ENCODE data around the gene ATCAY. TPM values are rescaled to one million over a fixed set of nuclear protein-coding genes. Genes with fewer than 3 reads are reported as not detected.
A peak's percentile ranks its signal among the peaks of the same experiment; 100 is the strongest.

ATCAY gene
- polyA plus RNA-seq, 3 donors = not detected

DNA sequence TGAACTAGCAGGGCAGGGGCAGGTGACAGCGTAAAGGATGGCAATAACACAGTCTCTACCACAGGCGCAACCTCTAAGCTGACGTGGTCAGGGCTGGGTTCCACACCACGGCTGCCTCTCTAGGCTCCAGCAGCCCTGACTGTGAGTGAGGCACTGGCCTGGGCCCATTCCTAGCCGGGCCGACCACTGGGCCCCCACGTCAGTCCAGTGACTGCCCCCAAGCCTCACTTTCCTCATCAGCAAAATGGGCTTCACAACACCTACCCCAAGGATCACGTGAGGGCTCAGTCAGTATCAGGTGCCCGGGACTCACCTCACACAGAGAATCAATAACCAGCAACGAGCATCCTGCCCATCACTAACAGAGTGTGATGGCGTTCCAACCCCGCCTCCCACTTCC lies 16.8 kb upstream of the ATCAY start:
- no peak overlapping the region for H3K27ac Mint-ChIP-seq

DNA sequence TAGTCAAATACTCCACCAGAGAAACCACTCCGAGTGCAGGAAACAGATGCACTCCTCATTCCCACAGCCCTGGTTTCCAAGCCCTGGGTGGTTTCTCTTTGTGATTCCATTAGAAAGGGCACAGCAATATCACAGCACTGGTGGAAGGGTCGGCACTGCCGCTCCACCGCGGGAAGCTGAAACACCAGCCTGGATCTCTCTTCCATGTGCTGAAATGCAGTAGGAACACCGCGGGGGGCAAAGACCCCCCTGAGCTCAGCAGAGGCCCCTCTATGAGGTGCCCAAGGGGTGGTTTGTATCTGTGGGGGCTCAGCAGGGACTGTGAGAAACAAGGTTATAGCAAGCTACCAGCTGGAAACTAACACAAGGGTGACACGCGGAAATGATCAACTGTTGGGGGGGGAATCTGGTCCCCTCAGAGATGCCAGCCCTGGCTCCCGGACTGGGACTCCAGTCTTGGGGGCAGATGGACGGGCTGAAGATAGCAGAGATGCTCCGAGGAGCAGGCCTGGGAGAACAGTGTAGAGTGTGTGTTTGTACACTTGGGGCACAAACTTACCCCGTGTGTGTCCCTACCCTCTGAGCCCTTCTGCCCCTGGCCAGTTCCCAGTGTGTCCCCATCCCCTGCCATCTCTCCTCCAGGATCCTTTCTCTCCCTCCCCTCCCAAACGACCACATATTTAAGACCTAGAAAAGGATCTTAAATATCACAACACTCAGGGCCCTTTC lies 13.4 kb upstream of the ATCAY start:
- intact Hi-C loops (cut with micrococcal nuclease) = no loop called here
- Histone ChIP-seq H3K4me3 (replicated peaks in 1 of 3; ENCODE audit: low read depth in 2 of 3, low read length in 3 of 3) (no peak overlapping the region), H3K9ac (ENCODE audit: insufficient read depth, low read length, poor library complexity, severe bottlenecking) (no peak overlapping the region), H3K27me3 (ENCODE audit: control insufficient read depth in 2 of 2, insufficient read depth in 2 of 2, low read length in 2 of 2) (peaks cover 11 to 47% of the 10 kb centered on the region in 2 donors), H3K4me1 (ENCODE audit: control insufficient read depth in 1 of 2, insufficient read depth in 2 of 2, low read length in 2 of 2) (no peaks in the 10 kb centered on the region), H3K9me3 (replicated peaks in 1 of 2; ENCODE audit: control insufficient read depth in 1 of 2, insufficient read depth in 1 of 2, low read length in 2 of 2) (peaks cover 11 to 14% of the 10 kb centered on the region in 2 donors), H3K27ac (ENCODE audit: low read depth in 1 of 2, low read length in 2 of 2) (no peak overlapping the region), H3K36me3 (replicated peaks in 1 of 2; ENCODE audit: control insufficient read depth in 1 of 2, insufficient read depth in 2 of 2, low read length in 2 of 2) (no peaks in the 10 kb centered on the region), H3K79me2 (ENCODE audit: insufficient read depth, low read length) (no peaks in the 10 kb centered on the region), H3K4me2 (replicated peaks; ENCODE audit: extremely low read depth, low read length, poor library complexity, severe bottlenecking) (no peak overlapping the region), H4K20me1 (ENCODE audit: insufficient read depth, low read length) (no peaks in the 10 kb centered on the region), H2AFZ (ENCODE audit: insufficient read depth, low read depth, low read length, poor library complexity, severe bottlenecking) (no peak overlapping the region)
- Mint-ChIP-seq H3K9me3 (peaks cover 8 to 31% (median 18%) of the 10 kb centered on the region in 7 donors), H3K27me3 (ENCODE audit: low read depth in 3 of 3) (peaks cover 40 to 60% (median 54%) of the 10 kb centered on the region in 3 donors), H3K36me3 (peaks cover 6 to 12% of the 10 kb centered on the region in 2 donors), H3K4me1 (no peaks in the 10 kb centered on the region), H3K4me3 (peak overlapping the region in 1 of 2 donors; percentile 74), H3K27ac (peak overlapping the region in 1 of 7 donors; percentile 11)
- no peak for DNase-seq
- WGBS (ENCODE audit: insufficient coverage) = 50% methylated on average over 10 of the region's 14 CpGs
- TF ChIP-seq, protein P1, sequence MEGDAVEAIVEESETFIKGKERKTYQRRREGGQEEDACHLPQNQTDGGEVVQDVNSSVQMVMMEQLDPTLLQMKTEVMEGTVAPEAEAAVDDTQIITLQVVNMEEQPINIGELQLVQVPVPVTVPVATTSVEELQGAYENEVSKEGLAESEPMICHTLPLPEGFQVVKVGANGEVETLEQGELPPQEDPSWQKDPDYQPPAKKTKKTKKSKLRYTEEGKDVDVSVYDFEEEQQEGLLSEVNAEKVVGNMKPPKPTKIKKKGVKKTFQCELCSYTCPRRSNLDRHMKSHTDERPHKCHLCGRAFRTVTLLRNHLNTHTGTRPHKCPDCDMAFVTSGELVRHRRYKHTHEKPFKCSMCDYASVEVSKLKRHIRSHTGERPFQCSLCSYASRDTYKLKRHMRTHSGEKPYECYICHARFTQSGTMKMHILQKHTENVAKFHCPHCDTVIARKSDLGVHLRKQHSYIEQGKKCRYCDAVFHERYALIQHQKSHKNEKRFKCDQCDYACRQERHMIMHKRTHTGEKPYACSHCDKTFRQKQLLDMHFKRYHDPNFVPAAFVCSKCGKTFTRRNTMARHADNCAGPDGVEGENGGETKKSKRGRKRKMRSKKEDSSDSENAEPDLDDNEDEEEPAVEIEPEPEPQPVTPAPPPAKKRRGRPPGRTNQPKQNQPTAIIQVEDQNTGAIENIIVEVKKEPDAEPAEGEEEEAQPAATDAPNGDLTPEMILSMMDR (IDR thresholded peaks at IDR 0.05) = no peak

More for the DNA sequence above, 16.8 kb upstream of the ATCAY start:
- 82% methylated on average over 4 of the region's 12 CpGs for WGBS (ENCODE audit: insufficient coverage)
- no peaks in the 10 kb centered on the region for H3K79me2 ChIP-seq (ENCODE audit: insufficient read depth, low read length)
- no peak overlapping the region for H3K4me3 ChIP-seq (replicated peaks in 1 of 3; ENCODE audit: low read depth in 2 of 3, low read length in 3 of 3)
- TF ChIP-seq, protein P1 (IDR thresholded peaks at IDR 0.05) = no peak
- H3K9me3 Mint-ChIP-seq = peaks cover 0 to 14% (median 5%) of the 10 kb centered on the region in 7 donors
- no peaks in the 10 kb centered on the region for H4K20me1 ChIP-seq (ENCODE audit: insufficient read depth, low read length)
- H3K27ac ChIP-seq (ENCODE audit: low read depth in 1 of 2, low read length in 2 of 2) = no peak overlapping the region
- DNase-seq = no peak
- H3K9me3 ChIP-seq (replicated peaks in 1 of 2; ENCODE audit: control insufficient read depth in 1 of 2, insufficient read depth in 1 of 2, low read length in 2 of 2) = peaks cover 0 to 2% of the 10 kb centered on the region in 2 donors
- no peak overlapping the region for H3K4me2 ChIP-seq (replicated peaks; ENCODE audit: extremely low read depth, low read length, poor library complexity, severe bottlenecking)
- no peaks in the 10 kb centered on the region for H3K36me3 ChIP-seq (replicated peaks in 1 of 2; ENCODE audit: control insufficient read depth in 1 of 2, insufficient read depth in 2 of 2, low read length in 2 of 2)
- peaks cover 7 to 30% of the 10 kb centered on the region in 2 donors for H3K27me3 ChIP-seq (ENCODE audit: control insufficient read depth in 2 of 2, insufficient read depth in 2 of 2, low read length in 2 of 2)
- no peaks in the 10 kb centered on the region for H3K4me1 Mint-ChIP-seq
- H3K9ac ChIP-seq (ENCODE audit: insufficient read depth, low read length, poor library complexity, severe bottlenecking) = no peak overlapping the region
- peaks cover 22 to 37% (median 32%) of the 10 kb centered on the region in 3 donors for H3K27me3 Mint-ChIP-seq (ENCODE audit: low read depth in 3 of 3)
- intact Hi-C loops (cut with micrococcal nuclease) = no loop called here
- no peaks in the 10 kb centered on the region for H3K4me1 ChIP-seq (ENCODE audit: control insufficient read depth in 1 of 2, insufficient read depth in 2 of 2, low read length in 2 of 2)
- H2AFZ ChIP-seq (ENCODE audit: insufficient read depth, low read depth, low read length, poor library complexity, severe bottlenecking) = no peak overlapping the region
- H3K4me3 Mint-ChIP-seq = no peak overlapping the region
- peaks cover 0 to 5% of the 10 kb centered on the region in 2 donors for H3K36me3 Mint-ChIP-seq
